Coronary artery (tissue), 2 donors: ENCODE data around the gene DCHS2.

Experiments
- DNase-seq: peaks from one replicate; pipeline ENCODE4 v3.0.0-alpha.2; 2017; ENCODE audit warnings: low spot score
- H3K27ac ChIP-seq, 2 donors: fragments of 200-600 bp; sonication (generic); one replicate each; pipeline ENCODE4 v1.5.1; 2016 to 2019
- H3K4me3 ChIP-seq: fragments of 200-600 bp; sonication (generic); 2 replicates; pipeline ENCODE4 v1.5.1; 2016; ENCODE audit warnings: mild to moderate bottlenecking, moderate library complexity
- TF ChIP-seq, protein P1 (sequence below): fragments of 200-600 bp; sonication (generic); IDR thresholded peaks from one replicate; pipeline ENCODE4 v1.5.1; 2019; ENCODE audit warnings: antibody characterized with exemption

DCHS2 gene

DNA sequence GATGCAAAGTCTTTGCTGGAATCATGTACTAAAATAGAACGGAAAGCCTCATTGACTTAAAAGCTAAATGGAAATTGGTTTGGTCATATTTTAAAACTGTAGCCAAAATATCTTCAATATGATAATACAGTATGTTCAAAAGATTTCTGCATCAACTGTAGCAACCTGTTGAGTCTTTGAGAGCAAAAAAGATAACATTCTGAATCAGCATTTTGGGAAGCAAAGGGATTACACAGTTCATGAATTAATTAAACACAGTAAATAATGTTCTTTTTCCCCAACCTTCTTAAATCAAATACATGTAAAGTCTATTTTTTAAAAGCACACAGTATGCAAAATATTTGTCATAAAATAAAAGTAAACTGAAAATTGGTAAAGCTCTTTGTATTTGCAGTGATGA, 50.5 kb downstream of the DCHS2 start:
- DNase-seq, result no peak
- no peak overlapping the region for H3K27ac ChIP-seq
- no peak overlapping the region for H3K4me3 ChIP-seq
- TF ChIP-seq, protein P1, sequence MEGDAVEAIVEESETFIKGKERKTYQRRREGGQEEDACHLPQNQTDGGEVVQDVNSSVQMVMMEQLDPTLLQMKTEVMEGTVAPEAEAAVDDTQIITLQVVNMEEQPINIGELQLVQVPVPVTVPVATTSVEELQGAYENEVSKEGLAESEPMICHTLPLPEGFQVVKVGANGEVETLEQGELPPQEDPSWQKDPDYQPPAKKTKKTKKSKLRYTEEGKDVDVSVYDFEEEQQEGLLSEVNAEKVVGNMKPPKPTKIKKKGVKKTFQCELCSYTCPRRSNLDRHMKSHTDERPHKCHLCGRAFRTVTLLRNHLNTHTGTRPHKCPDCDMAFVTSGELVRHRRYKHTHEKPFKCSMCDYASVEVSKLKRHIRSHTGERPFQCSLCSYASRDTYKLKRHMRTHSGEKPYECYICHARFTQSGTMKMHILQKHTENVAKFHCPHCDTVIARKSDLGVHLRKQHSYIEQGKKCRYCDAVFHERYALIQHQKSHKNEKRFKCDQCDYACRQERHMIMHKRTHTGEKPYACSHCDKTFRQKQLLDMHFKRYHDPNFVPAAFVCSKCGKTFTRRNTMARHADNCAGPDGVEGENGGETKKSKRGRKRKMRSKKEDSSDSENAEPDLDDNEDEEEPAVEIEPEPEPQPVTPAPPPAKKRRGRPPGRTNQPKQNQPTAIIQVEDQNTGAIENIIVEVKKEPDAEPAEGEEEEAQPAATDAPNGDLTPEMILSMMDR, result no peak

DNA sequence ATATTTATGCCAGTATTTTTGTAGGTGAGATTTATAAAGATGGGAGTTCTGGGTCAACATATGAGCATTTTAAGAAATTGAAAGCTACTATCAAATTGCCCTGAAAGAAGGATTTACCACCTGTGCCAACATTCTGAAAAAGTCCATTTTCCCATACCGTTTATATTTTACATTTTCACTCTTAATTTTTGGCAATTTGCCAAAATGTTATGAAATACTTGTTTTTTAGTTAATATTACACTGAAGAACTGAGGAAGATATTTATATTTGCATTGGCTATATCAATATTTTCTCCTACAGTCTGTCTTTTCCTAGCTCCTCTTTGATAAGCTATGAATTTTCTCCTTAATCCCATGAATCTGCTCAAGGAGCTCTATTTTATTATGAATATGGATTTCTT, 52.4 kb downstream of the DCHS2 start:
- TF ChIP-seq, protein P1, result no peak
- no peak for DNase-seq
- Histone ChIP-seq H3K27ac (no peak overlapping the region), H3K4me3 (no peak overlapping the region)

DNA sequence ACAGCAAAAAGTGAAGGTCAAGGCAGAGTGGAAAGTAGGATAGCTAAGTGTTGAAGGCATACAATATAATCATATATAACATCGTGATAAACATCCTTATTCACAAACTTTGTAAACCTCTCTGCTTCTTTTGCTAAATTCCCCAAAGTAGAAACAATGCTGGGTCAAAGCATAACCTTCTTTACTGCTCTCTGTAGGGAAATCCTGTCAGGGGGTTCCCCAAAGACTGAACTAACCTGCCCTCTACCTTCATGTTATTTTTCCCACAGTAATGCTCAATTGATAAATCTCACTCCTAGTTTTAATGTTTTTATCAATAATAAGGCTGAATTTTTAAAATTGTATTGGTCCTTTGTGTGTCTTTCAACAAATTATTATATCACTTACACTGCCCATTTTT, 55.7 kb downstream of the DCHS2 start:
- H3K27ac ChIP-seq, result no peak overlapping the region
- no peak for DNase-seq
- H3K4me3 ChIP-seq, result no peak overlapping the region
- TF ChIP-seq, protein P1, result no peak

DNA sequence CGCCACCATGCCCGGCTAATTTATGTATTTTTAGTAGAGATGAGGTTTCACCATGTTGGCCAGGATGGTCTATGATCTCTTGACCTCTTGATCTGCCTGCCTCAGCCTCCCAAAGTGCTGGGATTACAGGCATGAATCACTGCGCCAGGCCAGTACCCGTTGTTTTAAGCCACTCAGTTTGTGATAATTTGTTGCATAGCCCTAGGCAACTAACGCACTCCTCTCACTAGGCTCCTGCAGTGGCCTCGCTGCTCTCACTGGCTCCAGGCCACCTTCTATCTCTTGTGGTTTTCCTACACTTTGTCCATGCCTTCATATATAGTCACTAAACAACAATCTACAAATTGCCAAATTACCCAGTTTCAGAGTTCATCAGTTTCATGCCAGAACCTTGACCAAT, 58.1 kb downstream of the DCHS2 start:
- TF ChIP-seq, protein P1, result no peak
- H3K27ac ChIP-seq, result no peak overlapping the region
- DNase-seq, result no peak
- H3K4me3 ChIP-seq, result no peak overlapping the region

DNA sequence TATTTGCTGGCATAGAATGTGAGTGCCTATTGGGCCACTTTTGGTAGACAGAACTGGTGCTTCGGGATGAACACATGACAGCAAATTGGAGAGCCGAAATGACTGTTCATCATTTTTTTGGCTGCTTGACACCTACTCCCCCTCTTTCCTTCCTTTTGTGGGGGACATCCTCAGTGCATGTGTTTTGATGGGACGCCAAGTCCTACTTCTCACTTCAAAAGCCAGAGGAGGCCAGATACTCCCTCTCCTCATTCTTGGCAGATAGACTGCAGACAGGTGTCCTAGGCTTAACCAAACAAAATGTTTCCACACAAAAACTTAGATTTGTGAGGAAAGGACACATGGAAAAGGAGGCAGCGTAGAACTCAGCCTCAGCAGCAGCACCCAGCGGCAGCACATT, 62.4 kb downstream of the DCHS2 start:
- Histone ChIP-seq H3K4me3 (no peak overlapping the region), H3K27ac (no peak overlapping the region)
- no peak for DNase-seq
- TF ChIP-seq, protein P1, result no peak

DNA sequence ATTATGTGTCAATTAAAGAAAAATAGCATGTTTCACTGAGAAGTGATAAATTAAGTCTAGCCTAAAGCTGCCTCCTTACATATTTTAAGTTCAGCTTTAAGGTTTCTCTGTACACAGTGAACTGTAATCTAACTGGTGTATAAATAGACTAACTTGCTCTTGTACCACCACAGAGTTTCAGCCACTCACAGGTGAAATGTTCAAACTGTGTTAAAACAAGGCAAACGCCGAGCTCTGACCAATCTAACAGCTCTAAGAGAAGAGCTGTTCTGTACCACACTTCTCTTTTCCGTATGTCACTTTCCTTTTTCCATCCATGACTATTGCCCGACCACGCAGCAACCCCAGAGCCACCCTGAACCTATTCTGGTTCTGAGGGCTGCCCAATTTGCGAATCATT, 64.5 kb downstream of the DCHS2 start:
- H3K4me3 ChIP-seq, result no peak overlapping the region
- TF ChIP-seq, protein P1, result no peak
- no peak overlapping the region for H3K27ac ChIP-seq
- no peak for DNase-seq

DNA sequence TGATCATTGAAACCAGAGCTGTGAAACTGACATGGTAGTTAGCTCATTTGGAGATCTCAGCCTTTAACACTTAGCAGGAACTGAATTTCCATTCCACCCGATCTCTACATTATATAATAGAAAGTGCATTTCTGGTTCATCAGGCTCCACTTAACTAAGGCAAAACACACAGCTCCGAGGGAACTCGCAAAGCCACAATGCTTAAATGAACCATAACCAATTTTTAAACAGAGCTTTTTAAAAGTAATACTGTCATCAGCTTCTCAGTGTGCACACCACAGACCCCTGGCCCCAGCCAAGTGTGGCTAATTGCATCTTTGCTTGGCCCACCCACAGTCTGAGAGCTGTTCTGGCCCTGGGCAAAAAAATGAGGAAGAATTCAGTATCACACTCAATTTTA, 66.1 kb downstream of the DCHS2 start:
- TF ChIP-seq, protein P1, result no peak
- H3K27ac ChIP-seq, result no peak overlapping the region
- H3K4me3 ChIP-seq, result no peak overlapping the region
- DNase-seq, result no peak
